CD4-positive, alpha-beta memory T cell (primary cell): Measurements from ENCODE around the gene POLE4. TPM values are rescaled to one million over a fixed set of nuclear protein-coding genes. Genes with fewer than 3 reads are reported as not detected.

Experiments
- CTCF ChIA-PET: fragments of 350-600 bp; sonication (Branson Sonifier 250); formaldehyde crosslinking; loops from one replicate; lab custom pipeline; 2021; ENCODE audit warnings: inconsistent platforms; ENCODE audit not compliant: partially characterized antibody; lab: Charles Lee
- POLR2A ChIA-PET: fragments of 350-600 bp; sonication (Branson Sonifier 250); formaldehyde crosslinking; loops from one replicate; lab custom pipeline; 2021; ENCODE audit not compliant: partially characterized antibody; lab: Charles Lee
- DNase-seq, 5 donors: peaks; one replicate each; pipeline versions ENCODE4 v3.0.0 to v3.0.0-alpha.2; 2020 to 2022; ENCODE audit warnings: mixed read lengths in 1 of 5
- H3K27ac ChIP-seq: one replicate; pipeline ENCODE4 v1.7.0; 2013; ENCODE audit warnings: low read depth, low read length
- H3K27me3 ChIP-seq: 2 replicates; pipeline ENCODE4 v1.7.0; 2013; ENCODE audit warnings: mild to moderate bottlenecking, low read length, moderate library complexity; ENCODE audit not compliant: insufficient read depth
- H3K36me3 ChIP-seq: 2 replicates; pipeline ENCODE4 v1.7.0; 2013; ENCODE audit warnings: mild to moderate bottlenecking, low read length, moderate library complexity; ENCODE audit not compliant: insufficient read depth
- H3K4me1 ChIP-seq: 2 replicates; pipeline ENCODE4 v1.7.0; 2013; ENCODE audit warnings: mild to moderate bottlenecking, low read length, moderate library complexity; ENCODE audit not compliant: insufficient read depth
- H3K4me3 ChIP-seq, 2 donors: one replicate each; pipeline ENCODE4 v1.7.0; 2013; ENCODE audit warnings: low read length in 2 of 2, mild to moderate bottlenecking in 1 of 2
- H3K9me3 ChIP-seq, 2 donors: one replicate each; pipeline ENCODE4 v1.7.0; 2013; ENCODE audit warnings: low read length in 2 of 2, control low read depth in 1 of 2; ENCODE audit not compliant: control insufficient read depth in 1 of 2
- H3K27ac Mint-ChIP-seq, 7 donors: one replicate each; pipeline ENCODE4 v1.8.0; 2020 to 2021; ENCODE audit warnings: mixed read lengths in 7 of 7, mild to moderate bottlenecking in 6 of 7, inconsistent platforms in 3 of 7, moderate library complexity in 3 of 7
- H3K27me3 Mint-ChIP-seq, 2 donors: one replicate each; pipeline ENCODE4 v1.8.0; 2020 to 2021; ENCODE audit warnings: mixed read lengths in 2 of 2
- H3K36me3 Mint-ChIP-seq, 2 donors: one replicate each; pipeline ENCODE4 v1.8.0; 2020 to 2021; ENCODE audit warnings: mixed read lengths in 2 of 2, inconsistent platforms in 1 of 2, mild to moderate bottlenecking in 1 of 2
- H3K4me1 Mint-ChIP-seq, 4 donors: one replicate each; pipeline ENCODE4 v1.8.0; 2020 to 2021; ENCODE audit warnings: mixed read lengths in 4 of 4, mild to moderate bottlenecking in 1 of 4
- H3K4me3 Mint-ChIP-seq, 8 donors: one replicate each; pipeline ENCODE4 v1.8.0; 2020 to 2021; ENCODE audit warnings: mixed read lengths in 8 of 8, mild to moderate bottlenecking in 7 of 8, moderate library complexity in 6 of 8, inconsistent platforms in 3 of 8
- H3K9me3 Mint-ChIP-seq, 8 donors: one replicate each; pipeline ENCODE4 v1.8.0; 2020 to 2021; ENCODE audit warnings: mixed read lengths in 8 of 8, mild to moderate bottlenecking in 5 of 8, inconsistent platforms in 3 of 8, moderate library complexity in 1 of 8
- intact Hi-C: fragments of 100-400 bp; cut with micrococcal nuclease; formaldehyde crosslinking; loops from one replicate; pipeline ENCODE4 v1.15.1; 2023
- polyA plus RNA-seq, 2 donors: library from polyadenylated mRNA; unstranded; fragments of 300-500 nt; fragmentation: Illumina TruSeq; gene quantifications; one replicate each; pipeline ENCODE4 v1.2.3, GENCODE V29; 2021
- total RNA-seq, 2 experiments: library from RNA; stranded (reverse); gene quantifications; one replicate each; pipeline ENCODE4 v1.2.3, GENCODE V29; 2021

Gene POLE4
- total and polyA plus RNA-seq, 4 experiments from 2014 or later: 46.1 to 169 (median 94.4) TPM

GRCh38 chr2:75002007-75002406 lies 43.6 kb downstream of the POLE4 start:
- Histone ChIP-seq H3K27ac (no peak overlapping the region), H3K9me3 (no peaks in the 10 kb centered on the region), H3K36me3 (no peaks in the 10 kb centered on the region), H3K27me3 (no peaks in the 10 kb centered on the region), H3K4me1 (no peaks in the 10 kb centered on the region), H3K4me3 (no peak overlapping the region)
- intact Hi-C loops: no loop called here
- Mint-ChIP-seq H3K27ac (no peak overlapping the region), H3K27me3 (no peaks in the 10 kb centered on the region), H3K4me3 (no peak overlapping the region), H3K4me1 (no peaks in the 10 kb centered on the region), H3K36me3 (peaks cover 6 to 40% of the 10 kb centered on the region in 2 donors), H3K9me3 (peaks cover 0 to 3% (median 0%) of the 10 kb centered on the region in 8 donors)
- DNase-seq: no peak
- POLR2A ChIA-PET: no interaction called here
- CTCF ChIA-PET: no interaction called here

GRCh38 chr2:75003276-75003675 lies 44.8 kb downstream of the POLE4 start:
- Histone ChIP-seq H3K36me3 (no peaks in the 10 kb centered on the region), H3K27ac (no peak overlapping the region), H3K4me3 (no peak overlapping the region), H3K27me3 (no peaks in the 10 kb centered on the region), H3K4me1 (no peaks in the 10 kb centered on the region), H3K9me3 (no peaks in the 10 kb centered on the region)
- Mint-ChIP-seq H3K36me3 (peaks cover 3 to 40% of the 10 kb centered on the region in 2 donors), H3K27me3 (no peaks in the 10 kb centered on the region), H3K27ac (no peak overlapping the region), H3K9me3 (peaks cover 0 to 3% (median 0%) of the 10 kb centered on the region in 8 donors), H3K4me1 (no peaks in the 10 kb centered on the region), H3K4me3 (no peak overlapping the region)
- intact Hi-C loops: no loop called here
- POLR2A ChIA-PET: no interaction called here
- CTCF ChIA-PET: no interaction called here
- DNase-seq: no peak

- H3K27me3 ChIP-seq: no peaks in the 10 kb centered on the region
- Mint-ChIP-seq H3K4me1 (no peaks in the 10 kb centered on the region), H3K4me3 (no peak overlapping the region), H3K9me3 (peaks cover 0 to 2% (median 0%) of the 10 kb centered on the region in 8 donors), H3K36me3 (peaks cover 0 to 40% of the 10 kb centered on the region in 2 donors), H3K27ac (no peak overlapping the region), H3K27me3 (no peaks in the 10 kb centered on the region)
- H3K4me1 ChIP-seq: no peaks in the 10 kb centered on the region
- ChIA-PET CTCF (no interaction called here), POLR2A (no interaction called here)
- intact Hi-C loops: no loop called here
- DNase-seq: no peak
- H3K27ac ChIP-seq: no peak overlapping the region
- H3K36me3 ChIP-seq: no peaks in the 10 kb centered on the region
- no peak overlapping the region for H3K4me3 ChIP-seq
- no peaks in the 10 kb centered on the region for H3K9me3 ChIP-seq
Observed at GRCh38 chr2:75003773-75004172, 45.3 kb downstream of the POLE4 start.

GRCh38 chr2:75006041-75006440 lies 47.6 kb downstream of the POLE4 start:
- H3K36me3 ChIP-seq: no peaks in the 10 kb centered on the region
- H3K4me3 Mint-ChIP-seq: no peak overlapping the region
- ChIA-PET CTCF (no interaction called here), POLR2A (no interaction called here)
- H3K4me1 Mint-ChIP-seq: no peaks in the 10 kb centered on the region
- H3K27me3 ChIP-seq: no peaks in the 10 kb centered on the region
- no peak overlapping the region for H3K27ac ChIP-seq
- no peak overlapping the region for H3K27ac Mint-ChIP-seq
- intact Hi-C loops: no loop called here
- H3K27me3 Mint-ChIP-seq: no peaks in the 10 kb centered on the region
- H3K36me3 Mint-ChIP-seq: peaks cover 2 to 27% of the 10 kb centered on the region in 2 donors
- H3K4me1 ChIP-seq: no peaks in the 10 kb centered on the region
- H3K9me3 Mint-ChIP-seq: peaks cover 0 to 2% (median 0%) of the 10 kb centered on the region in 8 donors
- no peaks in the 10 kb centered on the region for H3K9me3 ChIP-seq
- no peak for DNase-seq
- no peak overlapping the region for H3K4me3 ChIP-seq

GRCh38 chr2:75007061-75007460 lies 48.6 kb downstream of the POLE4 start:
- ChIA-PET POLR2A (no interaction called here), CTCF (no interaction called here)
- no peak for DNase-seq
- Histone ChIP-seq H3K27ac (no peak overlapping the region), H3K4me3 (no peak overlapping the region), H3K36me3 (no peaks in the 10 kb centered on the region), H3K27me3 (no peaks in the 10 kb centered on the region), H3K4me1 (no peaks in the 10 kb centered on the region), H3K9me3 (no peaks in the 10 kb centered on the region)
- intact Hi-C loops: no loop called here
- Mint-ChIP-seq H3K4me3 (no peak overlapping the region), H3K36me3 (peaks cover 2 to 27% of the 10 kb centered on the region in 2 donors), H3K4me1 (no peaks in the 10 kb centered on the region), H3K27ac (no peak overlapping the region), H3K9me3 (peaks cover 0 to 2% (median 0%) of the 10 kb centered on the region in 8 donors), H3K27me3 (no peaks in the 10 kb centered on the region)

GRCh38 chr2:75007819-75008218 lies 49.4 kb downstream of the POLE4 start:
- Mint-ChIP-seq H3K36me3 (peaks cover 2 to 34% of the 10 kb centered on the region in 2 donors), H3K4me1 (no peaks in the 10 kb centered on the region), H3K27ac (no peak overlapping the region), H3K27me3 (peaks cover 0 to 2% of the 10 kb centered on the region in 2 donors), H3K9me3 (peaks cover 0 to 4% (median 0%) of the 10 kb centered on the region in 8 donors), H3K4me3 (no peak overlapping the region)
- Histone ChIP-seq H3K36me3 (no peaks in the 10 kb centered on the region), H3K4me3 (no peak overlapping the region), H3K27me3 (no peaks in the 10 kb centered on the region), H3K27ac (no peak overlapping the region), H3K9me3 (no peaks in the 10 kb centered on the region), H3K4me1 (no peaks in the 10 kb centered on the region)
- no peak for DNase-seq
- CTCF ChIA-PET: no interaction called here
- POLR2A ChIA-PET: no interaction called here
- intact Hi-C loops: no loop called here

GRCh38 chr2:75010571-75010970 lies 52.1 kb downstream of the POLE4 start:
- no peak for DNase-seq
- Mint-ChIP-seq H3K4me3 (no peak overlapping the region), H3K4me1 (no peaks in the 10 kb centered on the region), H3K27ac (no peak overlapping the region), H3K27me3 (peaks cover 0 to 2% of the 10 kb centered on the region in 2 donors), H3K9me3 (peaks cover 0 to 10% (median 7%) of the 10 kb centered on the region in 8 donors), H3K36me3 (peaks cover 2 to 39% of the 10 kb centered on the region in 2 donors)
- Histone ChIP-seq H3K4me1 (no peaks in the 10 kb centered on the region), H3K36me3 (no peaks in the 10 kb centered on the region), H3K27me3 (no peaks in the 10 kb centered on the region), H3K9me3 (no peaks in the 10 kb centered on the region), H3K27ac (no peak overlapping the region), H3K4me3 (no peak overlapping the region)
- ChIA-PET POLR2A (no interaction called here), CTCF (interaction anchor here (1.4 kb wide), 1 partner anchor 47 kb away, joined by 3 read pairs; no protein-coding TSS in a partner anchor)
- intact Hi-C loops: no loop called here
